ENCODE data around the gene ST3GAL3. TPM values are rescaled to one million over a fixed set of nuclear protein-coding genes. Genes with fewer than 3 reads are reported as not detected.

The ST3GAL3 gene
- total and polyA plus RNA-seq, 2 of the 13 experiments (the other 11 are each of a cell fraction or from before 2014, with no cell fraction given) = 5.1 to 8.1 TPM

DNA sequence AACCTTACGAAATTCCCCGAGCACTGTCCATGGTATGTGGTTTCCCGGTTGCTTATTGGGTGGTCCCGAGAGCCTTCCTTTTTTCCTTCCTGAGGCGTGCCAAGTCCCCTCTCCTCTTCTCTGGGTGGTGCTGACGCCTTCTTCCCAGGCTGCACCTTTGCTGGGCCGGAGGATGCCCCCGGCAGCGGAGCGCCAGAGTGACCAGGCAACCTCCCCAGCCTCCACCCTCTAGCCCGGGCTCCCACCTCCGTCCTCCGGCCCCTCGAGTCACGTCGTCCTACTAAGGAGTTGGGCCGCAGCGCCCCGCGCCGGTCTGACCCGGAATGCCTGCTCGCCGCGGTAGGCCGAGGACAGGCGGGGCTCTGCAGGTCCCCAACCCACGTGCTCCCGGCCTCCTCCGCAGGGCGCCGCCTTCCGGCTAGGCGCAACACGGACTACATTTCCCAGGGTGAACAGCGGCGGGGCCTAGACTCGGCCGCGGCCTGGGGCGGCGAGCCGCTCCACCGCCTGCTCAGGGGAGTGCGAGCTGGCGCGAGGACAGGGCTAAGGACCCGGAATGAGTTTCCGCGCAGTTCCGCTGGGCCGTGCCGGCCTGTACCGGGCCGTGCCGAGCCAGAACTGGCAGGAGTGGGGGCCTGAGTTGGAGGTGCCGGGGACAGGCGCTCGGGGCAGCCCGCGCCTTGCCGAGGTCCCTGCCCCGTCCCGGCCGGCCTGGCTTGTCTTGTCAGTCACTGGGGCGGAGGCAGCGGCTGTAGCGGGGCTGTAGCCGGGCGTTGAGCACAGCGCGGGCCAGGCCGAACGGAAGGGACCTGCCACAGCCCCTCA lies 239.1 kb downstream of the ST3GAL3 start, which contains the start of gene IPO13 (continued):
- no peak for TF ChIP-seq ZHX2 (IDR thresholded peaks at IDR 0.05; ENCODE audit: low read depth)
- TF ChIP-seq ZHX2 (CRISPR knock-in tag; IDR thresholded peaks at IDR 0.05; ENCODE audit: borderline replicate concordance) = no peak
- TF ChIP-seq ZNF251 (CRISPR knock-in tag; IDR thresholded peaks at IDR 0.05) = no peak

All from HepG2 (cell line).